Sigmoid colon (tissue), 4 donors: ENCODE results near the gene TMEM14A.

Source experiments
- CTCF ChIP-seq, 4 experiments: fragments of 450-650 bp in 3 of 4; fragments of 200-600 bp in 1 of 4; IDR thresholded peaks; one replicate each; pipeline ENCODE4 v1.5.1; 2016 to 2019; ENCODE audit warnings: antibody characterized with exemption in 4 of 4, mild to moderate bottlenecking in 3 of 4, moderate library complexity in 2 of 4
- EP300 ChIP-seq, 4 donors: sonication (generic); formaldehyde crosslinking; IDR thresholded peaks; one replicate each; pipeline ENCODE4 v1.6.1; 2017; ENCODE audit warnings: antibody characterized with exemption in 4 of 4
- POLR2A ChIP-seq, 2 donors: fragments of 450-650 bp; IDR thresholded peaks; one replicate each; pipeline ENCODE4 v1.6.1; 2016; ENCODE audit warnings: antibody characterized with exemption in 2 of 2, mild to moderate bottlenecking in 2 of 2, moderate library complexity in 2 of 2
- POLR2AphosphoS5 ChIP-seq, 4 donors: sonication (generic); formaldehyde crosslinking; IDR thresholded peaks; one replicate each; pipeline ENCODE4 v1.6.1; 2017; ENCODE audit warnings: antibody characterized with exemption in 4 of 4

- TF ChIP-seq CTCF (IDR thresholded peaks at IDR 0.05): no peak
- no peak for TF ChIP-seq POLR2AphosphoS5 (IDR thresholded peaks at IDR 0.05)
- no peak for TF ChIP-seq POLR2A (IDR thresholded peaks at IDR 0.05)
- no peak for TF ChIP-seq EP300 (IDR thresholded peaks at IDR 0.05)
These were observed 9.4 kb upstream of the TMEM14A start for GRCh38 chr6:52661551-52661950.
